H1 (cell line): ENCODE results near the gene TMCC1. TPM values are rescaled to one million over a fixed set of nuclear protein-coding genes. Genes with fewer than 3 reads are reported as not detected.

Experiments
- CTCF ChIA-PET: fragments of 300-600 bp; sonication (Branson Sonifier 250); formaldehyde crosslinking; loops from one replicate; lab custom pipeline; 2021; ENCODE audit not compliant: partially characterized antibody; lab: Charles Lee
- POLR2A ChIA-PET: fragments of 300-600 bp; sonication (Branson Sonifier 250); formaldehyde crosslinking; loops from one replicate; lab custom pipeline; 2021; ENCODE audit warnings: inconsistent platforms; ENCODE audit not compliant: partially characterized antibody; lab: Charles Lee
- DNase-seq, 2 experiments: peaks; one replicate each; pipeline versions ENCODE4 v3.0.0 to v3.0.0-alpha.2; 2010 to 2022; ENCODE audit warnings: low spot score in 2 of 2, low read depth in 1 of 2, mixed read lengths in 1 of 2
- FAIRE-seq: peaks from 2 replicates; lab custom pipeline; 2011; peaks lifted over from hg19 to GRCh38; lab: Jason Lieb, UNC
- H2AFZ ChIP-seq: 2 replicates; pipeline ENCODE4 v1.8.1; 2012; ENCODE audit warnings: low read length, inconsistent platforms
- H2AK5ac ChIP-seq: 2 replicates; pipeline ENCODE4 v1.6.1; 2013; ENCODE audit warnings: low read depth, low read length
- H2BK120ac ChIP-seq: replicated peaks from 2 replicates; pipeline ENCODE3; 2013; ENCODE audit warnings: low read depth, low read length, inconsistent platforms
- H2BK12ac ChIP-seq: 2 replicates; pipeline ENCODE4 v1.6.1; 2013; ENCODE audit warnings: low read depth, low read length
- H2BK15ac ChIP-seq: 2 replicates; pipeline ENCODE4 v1.6.1; 2013; ENCODE audit warnings: low read length
- H2BK20ac ChIP-seq: 2 replicates; pipeline ENCODE4 v1.6.1; 2013; ENCODE audit warnings: low read length
- H2BK5ac ChIP-seq: 2 replicates; pipeline ENCODE4 v1.6.1; 2013; ENCODE audit warnings: low read depth, low read length
- H3K14ac ChIP-seq: 2 replicates; pipeline ENCODE4 v1.6.1; 2013; ENCODE audit warnings: inconsistent platforms; ENCODE audit not compliant: insufficient read length
- H3K18ac ChIP-seq: 2 replicates; pipeline ENCODE4 v1.6.1; 2013; ENCODE audit warnings: low read length; ENCODE audit errors: extremely low read depth
- H3K23ac ChIP-seq: 2 replicates; pipeline ENCODE4 v1.6.1; 2013; ENCODE audit warnings: inconsistent platforms; ENCODE audit not compliant: insufficient read length
- H3K23me2 ChIP-seq: 2 replicates; pipeline ENCODE4 v1.6.1; 2013; ENCODE audit warnings: low read depth, low read length
- H3K27ac ChIP-seq: 2 replicates; pipeline ENCODE4 v1.6.1; 2011; ENCODE audit warnings: low read depth, low read length, inconsistent platforms
- H3K27me3 ChIP-seq, 4 experiments: replicated peaks in 1 of 4; 1 replicate in 1 of 4; 2 replicates in 3 of 4; pipeline versions ENCODE4 v1.6.1 to v1.8.1; 2011 to 2013; ENCODE audit warnings: low read length in 3 of 4, mild to moderate bottlenecking in 3 of 4, inconsistent platforms in 2 of 4, mixed read lengths in 2 of 4, moderate library complexity in 1 of 4; ENCODE audit not compliant: control insufficient read depth in 3 of 4, insufficient read depth in 3 of 4; ENCODE audit errors: extremely low read depth in 1 of 4
- H3K36me3 ChIP-seq, 4 experiments: 2 replicates each; pipeline versions ENCODE4 v1.6.1 to v1.8.1; 2011 to 2013; ENCODE audit warnings: mild to moderate bottlenecking in 4 of 4, low read length in 3 of 4, moderate library complexity in 2 of 4, control low read depth in 1 of 4, inconsistent platforms in 1 of 4; ENCODE audit not compliant: insufficient read depth in 4 of 4, control insufficient read depth in 2 of 4
- H3K4ac ChIP-seq: replicated peaks from 2 replicates; pipeline ENCODE3; 2013; ENCODE audit warnings: low read length, low read depth, mixed read lengths, inconsistent platforms; ENCODE audit not compliant: insufficient read length
- H3K4me1 ChIP-seq, 4 experiments: replicated peaks in 1 of 4; 1 replicate in 1 of 4; 2 replicates in 3 of 4; pipeline versions ENCODE4 v1.6.1 to v1.8.1; 2011 to 2013; ENCODE audit warnings: low read length in 3 of 4, inconsistent platforms in 2 of 4, mixed read lengths in 1 of 4; ENCODE audit not compliant: insufficient read depth in 4 of 4, control insufficient read depth in 3 of 4
- H3K4me2 ChIP-seq, 2 experiments: 2 replicates each; pipeline versions ENCODE4 v1.6.1 to v1.8.1; 2011 to 2013; ENCODE audit warnings: low read depth in 2 of 2, low read length in 2 of 2, control low read depth in 1 of 2, inconsistent platforms in 1 of 2, mild to moderate bottlenecking in 1 of 2; ENCODE audit not compliant: insufficient read depth in 1 of 2
- H3K4me3 ChIP-seq, 4 experiments: fragments of 200-600, 300-600 bp in 1 of 4; sonication (generic), shearing (Covaris generic), sonication (Bioruptor Twin) in 1 of 4; 2 replicates each; pipeline versions ENCODE4 v1.5.1 to v1.8.1; 2011 to 2016; ENCODE audit warnings: low read length in 4 of 4, low read depth in 3 of 4, control low read depth in 2 of 4, inconsistent platforms in 2 of 4, mild to moderate bottlenecking in 2 of 4, mixed read lengths in 1 of 4, moderate library complexity in 1 of 4; ENCODE audit not compliant: insufficient read depth in 2 of 4; ENCODE audit errors: extremely low read depth in 1 of 4
- H3K56ac ChIP-seq: replicated peaks from 2 replicates; pipeline ENCODE3; 2013; ENCODE audit warnings: low read depth, mild to moderate bottlenecking, mixed read lengths, low read length, inconsistent platforms; ENCODE audit not compliant: insufficient read length
- H3K79me1 ChIP-seq: 2 replicates; pipeline ENCODE4 v1.6.1; 2013; ENCODE audit warnings: low read depth, low read length, control low read depth
- H3K79me2 ChIP-seq, 2 experiments: 2 replicates each; pipeline versions ENCODE4 v1.6.1 to v1.8.1; 2012 to 2013; ENCODE audit warnings: low read length in 2 of 2, mild to moderate bottlenecking in 2 of 2, inconsistent platforms in 1 of 2; ENCODE audit not compliant: insufficient read depth in 2 of 2, control insufficient read depth in 1 of 2
- H3K9ac ChIP-seq, 4 experiments: replicated peaks in 1 of 4; 1 replicate in 1 of 4; 2 replicates in 3 of 4; pipeline versions ENCODE4 v1.6.1 to v1.8.1; 2011 to 2013; ENCODE audit warnings: low read depth in 3 of 4, low read length in 3 of 4, control low read depth in 2 of 4, mild to moderate bottlenecking in 2 of 4, moderate library complexity in 2 of 4, inconsistent platforms in 1 of 4; ENCODE audit errors: extremely low read depth in 1 of 4
- H3K9me3 ChIP-seq, 2 experiments: 2 replicates each; pipeline versions ENCODE4 v1.6.1 to v1.8.1; 2012 to 2013; ENCODE audit warnings: mild to moderate bottlenecking in 2 of 2, moderate library complexity in 2 of 2, control low read depth in 1 of 2, inconsistent platforms in 1 of 2, low read depth in 1 of 2, low read length in 1 of 2, mixed read lengths in 1 of 2; ENCODE audit not compliant: insufficient read depth in 2 of 2
- H4K20me1 ChIP-seq, 2 experiments: replicated peaks in 1 of 2; 2 replicates each; pipeline versions ENCODE3 to v1.8.1; 2011 to 2013; ENCODE audit warnings: inconsistent platforms in 2 of 2, low read length in 2 of 2, mild to moderate bottlenecking in 1 of 2; ENCODE audit not compliant: insufficient read depth in 2 of 2, control insufficient read depth in 1 of 2
- H4K5ac ChIP-seq: 2 replicates; pipeline ENCODE4 v1.6.1; 2013; ENCODE audit warnings: low read length, low read depth, mixed read lengths, inconsistent platforms; ENCODE audit not compliant: insufficient read length
- H4K8ac ChIP-seq: 2 replicates; pipeline ENCODE4 v1.8.0; 2013; ENCODE audit warnings: mild to moderate bottlenecking, moderate library complexity, low read length, inconsistent platforms; ENCODE audit not compliant: insufficient read depth; ENCODE audit errors: extremely low read depth
- H4K91ac ChIP-seq: replicated peaks from 2 replicates; pipeline ENCODE3; 2013; ENCODE audit warnings: low read length, mixed read lengths, inconsistent platforms; ENCODE audit not compliant: insufficient read length
- CREB1 ChIP-seq: IDR thresholded peaks from 2 replicates; pipeline ENCODE4 v1.6.1; 2012; ENCODE audit warnings: inconsistent platforms
- CTBP2 ChIP-seq: IDR thresholded peaks from 2 replicates; pipeline ENCODE4 v1.7.0; 2011; ENCODE audit warnings: borderline replicate concordance, mild to moderate bottlenecking, moderate library complexity, mixed read lengths, low read length; ENCODE audit not compliant: insufficient read depth, insufficient read length
- PHF8 ChIP-seq: fragments of 200-600 bp; sonication (generic); conservative IDR thresholded peaks from 2 replicates; pipeline ENCODE4 v1.7.1; 2012; ENCODE audit warnings: low read depth, mild to moderate bottlenecking, inconsistent platforms, low read length, moderate library complexity
- RAD21 ChIP-seq, 2 experiments: IDR thresholded peaks in 1 of 2; conservative IDR thresholded peaks in 1 of 2; 2 replicates each; pipeline ENCODE4 v1.6.1; 2011; ENCODE audit warnings: low read depth in 2 of 2, low read length in 2 of 2, improper control_type of control experiment in 1 of 2, inconsistent platforms in 1 of 2, mild to moderate bottlenecking in 1 of 2, moderate library complexity in 1 of 2
- RBBP5 ChIP-seq: IDR thresholded peaks from 2 replicates; pipeline ENCODE4 v1.7.1; 2012; ENCODE audit warnings: low read depth, mild to moderate bottlenecking, inconsistent platforms, low read length, moderate library complexity, borderline replicate concordance
- RNF2 ChIP-seq: fragments of 200-900, 300-1000 bp; sonication (generic); IDR thresholded peaks from 2 replicates; pipeline ENCODE4 v1.7.1; 2016; ENCODE audit warnings: borderline replicate concordance, low read depth, mild to moderate bottlenecking, antibody characterized with exemption, low read length; ENCODE audit not compliant: poor library complexity, severe bottlenecking; ENCODE audit errors: missing control alignments
- SP1 ChIP-seq: IDR thresholded peaks from 2 replicates; pipeline ENCODE4 v1.6.1; 2011; ENCODE audit warnings: low read depth, low read length
- WGBS, 2 experiments: shearing (Covaris generic) in 1 of 2; methylation state at CpG; one replicate each; pipeline versions ENCODE4 v1.1.6 to v1.1.7; 2013 to 2015; ENCODE audit warnings: low lambda C conversion rate in 2 of 2, mixed read lengths in 2 of 2, inconsistent platforms in 1 of 2, low coverage in 1 of 2, missing lambda C conversion rate in 1 of 2; ENCODE audit not compliant: insufficient replicate concordance in 2 of 2, insufficient coverage in 1 of 2, insufficient read length in 1 of 2; ENCODE audit errors: extremely low coverage in 1 of 2, missing lambda C conversion rate in 1 of 2; 5-methylcytosine and 5-hydroxymethylcytosine counted together
- polyA plus RNA-seq, 7 experiments: library from polyadenylated mRNA; depleted of rRNA in 3 of 7; stranded (reverse) in 5 of 7; unstranded in 2 of 7; fragments of >200 nt in 5 of 7; fragments of 200-250 nt in 2 of 7; gene quantifications; 1 replicate in 5 of 7; 2 replicates in 1 of 7; 4 replicates in 1 of 7; pipeline versions ENCODE4 v1.2.1 to v1.2.3, GENCODE V29; 2011 to 2013; ENCODE audit warnings: missing spikeins in 2 of 7, mixed read lengths in 2 of 7
- total RNA-seq: library from RNA; stranded (reverse); fragmentation: NEBNext Ultra II Directional; extraction: Animal tissue kit (Norgen Biotek cat#: 25700); gene quantifications from 2 replicates; pipeline ENCODE4 v1.2.1, GENCODE V29; 2021
- TF ChIP-seq, protein P1 (sequence below): IDR thresholded peaks from 2 replicates; pipeline ENCODE4 v1.6.1; 2012; ENCODE audit warnings: low read length, inconsistent platforms

TMCC1 gene
- total and polyA plus RNA-seq, 2 of the 8 experiments (the other 6 are each of a cell fraction or from before 2014, with no cell fraction given): 10.4 to 27.1 TPM

DNA sequence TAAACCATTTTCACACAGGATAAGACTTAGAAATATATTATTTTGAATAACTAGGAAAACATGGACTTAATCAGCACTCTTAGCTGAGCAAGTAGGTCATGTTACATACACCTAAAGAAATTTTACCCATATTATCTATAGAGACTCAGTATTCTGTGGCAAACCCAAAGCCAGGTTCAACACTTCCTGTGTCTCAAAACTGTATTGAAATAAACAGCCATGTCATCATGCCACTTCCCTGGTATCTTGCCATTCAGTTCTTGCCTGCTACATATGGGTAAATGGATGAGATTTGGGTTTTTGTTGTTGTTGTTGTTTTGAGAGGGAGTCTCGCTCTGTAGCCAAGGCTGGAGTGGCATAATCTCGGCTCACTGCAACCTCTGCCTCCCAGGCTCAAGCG, 145.5 kb downstream of the TMCC1 start:
- Histone ChIP-seq H4K5ac (no peak overlapping the region), H2BK120ac (no peak overlapping the region), H3K36me3 (no peaks in the 10 kb centered on the region), H2AFZ (no peak overlapping the region), H3K4ac (no peak overlapping the region), H3K4me2 (no peak overlapping the region), H4K8ac (no peak overlapping the region), H3K4me3 (no peak overlapping the region), H3K23me2 (no peaks in the 10 kb centered on the region), H2BK20ac (no peak overlapping the region), H4K91ac (no peak overlapping the region), H3K27me3 (no peaks in the 10 kb centered on the region), H3K14ac (no peak overlapping the region), H2BK12ac (no peak overlapping the region), H2BK15ac (0 out of 2 replicates have a peak overlapping the region, but pooled peaks have one; percentile 46), H2AK5ac (no peak overlapping the region), H2BK5ac (no peak overlapping the region), H3K18ac (no peak overlapping the region), H3K9ac (no peak overlapping the region), H3K4me1 (no peaks in the 10 kb centered on the region; a peak in 1 of 7 replicates), H3K23ac (no peak overlapping the region), H3K79me2 (0 out of 4 replicates have a peak, but pooled peaks cover 0 to 5% of the 10 kb centered on the region in 2 experiments), H3K9me3 (peaks cover 0 to 4% of the 10 kb centered on the region in 2 experiments; a peak in 1 of 4 replicates), H3K27ac (no peak overlapping the region), H3K79me1 (no peaks in the 10 kb centered on the region), H4K20me1 (no peaks in the 10 kb centered on the region), H3K56ac (no peak overlapping the region)
- DNase-seq: no peak
- ChIA-PET POLR2A (no interaction called here), CTCF (interaction anchor here (0.8 to 1.6 kb wide), 3 partner anchors 13 to 74 kb away, joined by 3 to 4 read pairs (median 4); no protein-coding TSS in a partner anchor)
- 93% methylated on average over 3 of the region's 3 CpGs; no CpG with 5 or more reads in 1 of the 2 experiments for WGBS, 2 experiments
- no peak for FAIRE-seq
- TF ChIP-seq RBBP5 (no peak), CTBP2 (no peak), SP1 (no peak), RNF2 (no peak), CREB1 (no peak), RAD21 (IDR thresholded peaks at IDR 0.05 in 1 of 2, conservative IDR thresholded peaks at IDR 0.05 in 1 of 2; ENCODE audit: low read depth in 2 of 2, low read length in 2 of 2) (no peak), PHF8 (no peak)
- TF ChIP-seq, protein P1, sequence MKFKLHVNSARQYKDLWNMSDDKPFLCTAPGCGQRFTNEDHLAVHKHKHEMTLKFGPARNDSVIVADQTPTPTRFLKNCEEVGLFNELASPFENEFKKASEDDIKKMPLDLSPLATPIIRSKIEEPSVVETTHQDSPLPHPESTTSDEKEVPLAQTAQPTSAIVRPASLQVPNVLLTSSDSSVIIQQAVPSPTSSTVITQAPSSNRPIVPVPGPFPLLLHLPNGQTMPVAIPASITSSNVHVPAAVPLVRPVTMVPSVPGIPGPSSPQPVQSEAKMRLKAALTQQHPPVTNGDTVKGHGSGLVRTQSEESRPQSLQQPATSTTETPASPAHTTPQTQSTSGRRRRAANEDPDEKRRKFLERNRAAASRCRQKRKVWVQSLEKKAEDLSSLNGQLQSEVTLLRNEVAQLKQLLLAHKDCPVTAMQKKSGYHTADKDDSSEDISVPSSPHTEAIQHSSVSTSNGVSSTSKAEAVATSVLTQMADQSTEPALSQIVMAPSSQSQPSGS: no peak
